ENCODE data around the gene SCAF8. TPM values are rescaled to one million over a fixed set of nuclear protein-coding genes. Genes with fewer than 3 reads are reported as not detected.

Gene SCAF8
- polyA plus RNA-seq, 1 donor from 2014 or later = 34.1 TPM

DNA sequence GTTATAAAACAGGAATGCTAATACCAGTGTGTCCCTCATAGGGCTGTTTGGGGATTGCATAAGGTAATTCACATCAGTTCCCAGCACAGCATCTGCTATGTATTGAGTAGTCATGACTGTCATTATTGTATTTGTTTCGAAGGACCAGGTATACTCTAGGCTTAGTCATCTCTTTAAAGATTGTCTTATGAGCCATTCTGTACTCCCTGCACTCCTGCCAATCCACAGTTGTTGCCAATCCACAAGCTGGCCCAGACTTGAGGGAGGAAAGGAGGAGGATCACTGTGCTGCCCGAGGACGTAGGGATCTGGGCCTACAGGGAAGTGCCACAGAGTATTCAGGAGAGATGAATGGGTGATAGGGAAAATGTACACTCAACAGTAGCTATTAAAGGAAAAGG lies 148.9 kb downstream of the SCAF8 start:
- Histone ChIP-seq H3K4me3 (ENCODE audit: low read length) (no peak overlapping the region), H3K27ac (ENCODE audit: low read length) (no peak overlapping the region), H3F3A (ENCODE audit: insufficient read depth, low read length, poor library complexity, severe bottlenecking) (no peaks in the 10 kb centered on the region), H3K9ac (ENCODE audit: low read length) (no peak overlapping the region), H3K79me2 (replicated peaks; ENCODE audit: insufficient read depth, low read length) (no peaks in the 10 kb centered on the region), H3K36me3 (ENCODE audit: insufficient read depth, low read length) (no peaks in the 10 kb centered on the region), H3K9me3 (ENCODE audit: low read length) (no peaks in the 10 kb centered on the region), H3K9me2 (ENCODE audit: insufficient read depth, low read length) (no peaks in the 10 kb centered on the region), H2AFZ (ENCODE audit: low read depth, low read length) (no peak overlapping the region), H4K20me1 (ENCODE audit: insufficient read depth) (no peaks in the 10 kb centered on the region), H3K4me2 (ENCODE audit: low read length) (no peak overlapping the region), H3K27me3 (ENCODE audit: insufficient read depth, low read depth, low read length) (no peaks in the 10 kb centered on the region)
- TF ChIP-seq EZH2 (IDR thresholded peaks at IDR 0.05; ENCODE audit: borderline replicate concordance, insufficient read depth, low read length, poor library complexity, severe bottlenecking) = no peak
- TF ChIP-seq, protein P1, sequence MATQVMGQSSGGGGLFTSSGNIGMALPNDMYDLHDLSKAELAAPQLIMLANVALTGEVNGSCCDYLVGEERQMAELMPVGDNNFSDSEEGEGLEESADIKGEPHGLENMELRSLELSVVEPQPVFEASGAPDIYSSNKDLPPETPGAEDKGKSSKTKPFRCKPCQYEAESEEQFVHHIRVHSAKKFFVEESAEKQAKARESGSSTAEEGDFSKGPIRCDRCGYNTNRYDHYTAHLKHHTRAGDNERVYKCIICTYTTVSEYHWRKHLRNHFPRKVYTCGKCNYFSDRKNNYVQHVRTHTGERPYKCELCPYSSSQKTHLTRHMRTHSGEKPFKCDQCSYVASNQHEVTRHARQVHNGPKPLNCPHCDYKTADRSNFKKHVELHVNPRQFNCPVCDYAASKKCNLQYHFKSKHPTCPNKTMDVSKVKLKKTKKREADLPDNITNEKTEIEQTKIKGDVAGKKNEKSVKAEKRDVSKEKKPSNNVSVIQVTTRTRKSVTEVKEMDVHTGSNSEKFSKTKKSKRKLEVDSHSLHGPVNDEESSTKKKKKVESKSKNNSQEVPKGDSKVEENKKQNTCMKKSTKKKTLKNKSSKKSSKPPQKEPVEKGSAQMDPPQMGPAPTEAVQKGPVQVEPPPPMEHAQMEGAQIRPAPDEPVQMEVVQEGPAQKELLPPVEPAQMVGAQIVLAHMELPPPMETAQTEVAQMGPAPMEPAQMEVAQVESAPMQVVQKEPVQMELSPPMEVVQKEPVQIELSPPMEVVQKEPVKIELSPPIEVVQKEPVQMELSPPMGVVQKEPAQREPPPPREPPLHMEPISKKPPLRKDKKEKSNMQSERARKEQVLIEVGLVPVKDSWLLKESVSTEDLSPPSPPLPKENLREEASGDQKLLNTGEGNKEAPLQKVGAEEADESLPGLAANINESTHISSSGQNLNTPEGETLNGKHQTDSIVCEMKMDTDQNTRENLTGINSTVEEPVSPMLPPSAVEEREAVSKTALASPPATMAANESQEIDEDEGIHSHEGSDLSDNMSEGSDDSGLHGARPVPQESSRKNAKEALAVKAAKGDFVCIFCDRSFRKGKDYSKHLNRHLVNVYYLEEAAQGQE (IDR thresholded peaks at IDR 0.05; ENCODE audit: borderline replicate concordance) = no peak
- no peak for TF ChIP-seq MXI1 (conservative IDR thresholded peaks at IDR 0.05; ENCODE audit: poor library complexity, severe bottlenecking)
- TF ChIP-seq SMC3 (conservative IDR thresholded peaks at IDR 0.05; ENCODE audit: poor library complexity) = no peak
- TF ChIP-seq TAF1 (IDR thresholded peaks at IDR 0.05; ENCODE audit: low read depth) = no peak
- TF ChIP-seq EP300 (conservative IDR thresholded peaks at IDR 0.05; ENCODE audit: poor library complexity, severe bottlenecking) = no peak
- no peak for TF ChIP-seq RAD21 (conservative IDR thresholded peaks at IDR 0.05)
- TF ChIP-seq, protein P2, sequence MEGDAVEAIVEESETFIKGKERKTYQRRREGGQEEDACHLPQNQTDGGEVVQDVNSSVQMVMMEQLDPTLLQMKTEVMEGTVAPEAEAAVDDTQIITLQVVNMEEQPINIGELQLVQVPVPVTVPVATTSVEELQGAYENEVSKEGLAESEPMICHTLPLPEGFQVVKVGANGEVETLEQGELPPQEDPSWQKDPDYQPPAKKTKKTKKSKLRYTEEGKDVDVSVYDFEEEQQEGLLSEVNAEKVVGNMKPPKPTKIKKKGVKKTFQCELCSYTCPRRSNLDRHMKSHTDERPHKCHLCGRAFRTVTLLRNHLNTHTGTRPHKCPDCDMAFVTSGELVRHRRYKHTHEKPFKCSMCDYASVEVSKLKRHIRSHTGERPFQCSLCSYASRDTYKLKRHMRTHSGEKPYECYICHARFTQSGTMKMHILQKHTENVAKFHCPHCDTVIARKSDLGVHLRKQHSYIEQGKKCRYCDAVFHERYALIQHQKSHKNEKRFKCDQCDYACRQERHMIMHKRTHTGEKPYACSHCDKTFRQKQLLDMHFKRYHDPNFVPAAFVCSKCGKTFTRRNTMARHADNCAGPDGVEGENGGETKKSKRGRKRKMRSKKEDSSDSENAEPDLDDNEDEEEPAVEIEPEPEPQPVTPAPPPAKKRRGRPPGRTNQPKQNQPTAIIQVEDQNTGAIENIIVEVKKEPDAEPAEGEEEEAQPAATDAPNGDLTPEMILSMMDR (IDR thresholded peaks at IDR 0.05; ENCODE audit: poor library complexity, severe bottlenecking) = no peak
- no peak for TF ChIP-seq POLR2AphosphoS5 (IDR thresholded peaks at IDR 0.05)

Small RNA genes within 50 kb of the gene (small RNA-seq; reads per million reads assigned to genes)
- gene MIR1273C = 0 reads per million in 3 experiments
- 0 reads per million in 3 experiments for gene RNU6-824P

Other genes starting within 250 kb of the SCAF8 start
- gene CNKSR3, start 222.7 kb upstream of the SCAF8 start, polyA plus RNA-seq = 1.5 and 3.0 TPM in 2 replicates